ENCODE data around the gene RPS6KL1. TPM values are rescaled to one million over a fixed set of nuclear protein-coding genes. Genes with fewer than 3 reads are reported as not detected.

Gene RPS6KL1
- total and polyA plus RNA-seq, 5 experiments from 2014 or later: 0.50 to 6.4 (median 3.6) TPM

GRCh38 chr14:74905595-74906142 lies 17.4 kb downstream of the RPS6KL1 start:
- DNase-seq (peak; percentile 58 to 88 (median 77)), ATAC-seq (peak; percentile 76 to 81)
- no peaks in the 10 kb centered on the region for H3K9me3 Mint-ChIP-seq
- peak overlapping the region in 9 of 10 donors; percentile 8 to 85 (median 72) for H3K27ac Mint-ChIP-seq
- H3K27me3 Mint-ChIP-seq: no peaks in the 10 kb centered on the region
- no peak overlapping the region for H3K4me3 Mint-ChIP-seq
- POLR2A ChIA-PET: interaction anchor here (1.0 to 4.8 kb wide), 7 partner anchors 11 to 296 kb away, joined by 3 to 59 read pairs (median 4); partner anchors contain the start of gene LTBP2
- H3K36me3 Mint-ChIP-seq: peaks cover 0 to 41% (median 2%) of the 10 kb centered on the region in 3 donors
- H3K4me1 Mint-ChIP-seq: peaks cover 0 to 22% (median 10%) of the 10 kb centered on the region in 4 donors

GRCh38 chr14:74904635-74905503 lies 18.2 kb downstream of the RPS6KL1 start:
- peak overlapping the region; percentile 48 to 87 (median 74) for H3K27ac Mint-ChIP-seq
- H3K36me3 Mint-ChIP-seq: peaks cover 0 to 49% (median 6%) of the 10 kb centered on the region in 3 donors
- ATAC-seq: no peak
- no peaks in the 10 kb centered on the region for H3K9me3 Mint-ChIP-seq
- POLR2A ChIA-PET: interaction anchor here (0.6 to 4.8 kb wide), 9 partner anchors 11 to 295 kb away, joined by 3 to 59 read pairs (median 4); partner anchors contain the start of gene LTBP2
- H3K27me3 Mint-ChIP-seq: no peaks in the 10 kb centered on the region
- peaks cover 0 to 22% (median 10%) of the 10 kb centered on the region in 4 donors for H3K4me1 Mint-ChIP-seq
- no peak for DNase-seq
- no peak overlapping the region for H3K4me3 Mint-ChIP-seq

GRCh38 chr14:74902941-74903705 lies 19.9 kb downstream of the RPS6KL1 start:
- POLR2A ChIA-PET: no interaction called here
- Mint-ChIP-seq H3K27me3 (no peaks in the 10 kb centered on the region), H3K27ac (peak overlapping the region in 6 of 10 donors; percentile 11 to 82 (median 31)), H3K36me3 (peaks cover 0 to 67% (median 7%) of the 10 kb centered on the region in 3 donors), H3K9me3 (no peaks in the 10 kb centered on the region), H3K4me3 (no peak overlapping the region), H3K4me1 (peaks cover 0 to 20% (median 10%) of the 10 kb centered on the region in 4 donors)
- DNase-seq: no peak
- no peak for ATAC-seq

DNA sequence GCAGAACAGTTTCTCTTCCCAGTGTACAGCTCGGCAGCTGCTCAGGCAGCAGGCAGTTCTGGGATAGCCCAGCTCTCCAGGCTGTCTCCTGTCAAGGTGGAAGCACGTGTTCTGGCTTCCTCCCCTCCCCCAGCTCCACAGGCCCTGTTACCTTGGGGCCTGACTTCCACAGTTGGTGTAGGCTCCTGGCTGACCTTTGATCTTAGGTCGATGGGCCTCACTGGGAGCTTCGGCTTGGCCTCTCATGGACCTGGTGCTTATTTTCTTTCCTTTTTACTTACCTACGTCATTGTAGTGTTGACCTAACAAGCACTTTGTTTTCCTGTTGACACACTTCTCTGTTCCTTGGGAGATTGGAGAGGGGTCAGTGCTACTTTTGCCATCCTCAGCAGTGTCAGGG lies 24.4 kb downstream of the RPS6KL1 start:
- DNase-seq (no peak), ATAC-seq (no peak)
- peaks cover 0 to 6% (median 4%) of the 10 kb centered on the region in 4 donors for H3K4me1 Mint-ChIP-seq
- H3K9me3 Mint-ChIP-seq: no peaks in the 10 kb centered on the region
- peaks cover 4 to 97% (median 18%) of the 10 kb centered on the region in 3 donors for H3K36me3 Mint-ChIP-seq
- no peak overlapping the region for H3K4me3 Mint-ChIP-seq
- H3K27ac Mint-ChIP-seq: peak overlapping the region in 4 of 10 donors; percentile 44 to 81 (median 58)
- POLR2A ChIA-PET: interaction anchor here (0.6 kb wide), 1 partner anchor 1210 kb away, joined by 4 read pairs; no protein-coding TSS in a partner anchor
- H3K27me3 Mint-ChIP-seq: no peaks in the 10 kb centered on the region

- ATAC-seq (no peak), DNase-seq (no peak)
- Mint-ChIP-seq H3K27ac (peak overlapping the region in 2 of 10 donors; percentile 18 to 31), H3K36me3 (peaks cover 4 to 99% (median 19%) of the 10 kb centered on the region in 3 donors), H3K9me3 (no peaks in the 10 kb centered on the region), H3K4me3 (no peak overlapping the region), H3K4me1 (peaks cover 0 to 12% (median 4%) of the 10 kb centered on the region in 4 donors), H3K27me3 (no peaks in the 10 kb centered on the region)
- POLR2A ChIA-PET: interaction anchor here (0.6 to 0.7 kb wide), 2 partner anchors 302 to 1210 kb away, joined by 3 to 4 read pairs; no protein-coding TSS in a partner anchor
Observed at GRCh38 chr14:74898083-74898482, 25.0 kb downstream of the RPS6KL1 start.

DNA sequence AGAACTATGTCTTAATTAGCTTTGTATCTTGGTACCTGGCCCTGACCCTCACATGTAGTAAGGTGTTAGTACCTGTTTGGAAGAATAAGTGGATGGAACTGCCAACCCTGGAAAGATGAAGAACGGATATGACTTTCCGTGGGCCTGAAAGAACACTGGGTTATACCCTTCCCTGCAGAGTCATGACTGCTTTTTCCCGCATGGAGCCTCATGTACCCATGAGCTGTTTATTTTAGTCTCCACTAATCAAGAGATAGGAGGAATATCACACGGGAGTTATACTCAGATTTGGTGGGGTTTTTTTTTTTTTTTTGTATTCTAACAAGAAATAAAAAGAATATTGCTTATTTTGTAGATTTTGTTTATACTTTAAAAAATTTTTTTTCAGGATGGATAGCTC lies 25.4 kb downstream of the RPS6KL1 start:
- POLR2A ChIA-PET: interaction anchor here (0.7 kb wide), 1 partner anchor 303 kb away, joined by 3 read pairs; no protein-coding TSS in a partner anchor
- no peaks in the 10 kb centered on the region for H3K27me3 Mint-ChIP-seq
- H3K4me3 Mint-ChIP-seq: no peak overlapping the region
- H3K36me3 Mint-ChIP-seq: peaks cover 4 to 99% (median 19%) of the 10 kb centered on the region in 3 donors
- H3K4me1 Mint-ChIP-seq: peaks cover 0 to 17% (median 4%) of the 10 kb centered on the region in 4 donors
- no peaks in the 10 kb centered on the region for H3K9me3 Mint-ChIP-seq
- H3K27ac Mint-ChIP-seq: peak overlapping the region in 3 of 10 donors; percentile 16 to 31 (median 18)
- ATAC-seq (no peak), DNase-seq (no peak)

GRCh38 chr14:74896400-74896799 lies 26.7 kb downstream of the RPS6KL1 start:
- H3K27ac Mint-ChIP-seq: peak overlapping the region in 5 of 10 donors; percentile 7 to 82 (median 56)
- no peak for DNase-seq
- H3K4me3 Mint-ChIP-seq: no peak overlapping the region
- POLR2A ChIA-PET: no interaction called here
- H3K9me3 Mint-ChIP-seq: no peaks in the 10 kb centered on the region
- peaks cover 4 to 99% (median 20%) of the 10 kb centered on the region in 3 donors for H3K36me3 Mint-ChIP-seq
- H3K4me1 Mint-ChIP-seq: peaks cover 0 to 22% (median 4%) of the 10 kb centered on the region in 4 donors
- no peak for ATAC-seq
- H3K27me3 Mint-ChIP-seq: no peaks in the 10 kb centered on the region

- Mint-ChIP-seq H3K4me1 (peaks cover 4 to 25% (median 6%) of the 10 kb centered on the region in 4 donors), H3K9me3 (no peaks in the 10 kb centered on the region), H3K4me3 (peak overlapping the region in 1 of 10 donors; percentile 45), H3K27ac (peak overlapping the region in 7 of 10 donors; percentile 1 to 84 (median 11)), H3K27me3 (no peaks in the 10 kb centered on the region), H3K36me3 (peaks cover 4 to 95% (median 16%) of the 10 kb centered on the region in 3 donors)
- ATAC-seq: no peak
- POLR2A ChIA-PET: interaction anchor here (0.9 to 3.0 kb wide), 4 partner anchors 11 to 23 kb away, joined by 3 to 20 read pairs (median 3); partner anchors contain the start of gene DLST
- DNase-seq: no peak
Observed at GRCh38 chr14:74893614-74894091, 29.4 kb downstream of the RPS6KL1 start.

GRCh38 chr14:74892745-74893144 lies 30.3 kb downstream of the RPS6KL1 start:
- Mint-ChIP-seq H3K27ac (peak overlapping the region in 7 of 10 donors; percentile 25 to 86 (median 65)), H3K27me3 (no peaks in the 10 kb centered on the region), H3K4me1 (peaks cover 11 to 34% (median 13%) of the 10 kb centered on the region in 4 donors), H3K4me3 (no peak overlapping the region), H3K9me3 (no peaks in the 10 kb centered on the region), H3K36me3 (peaks cover 4 to 96% (median 16%) of the 10 kb centered on the region in 3 donors)
- no peak for ATAC-seq
- POLR2A ChIA-PET: interaction anchor here (0.6 to 3.0 kb wide), 3 partner anchors 10 to 53 kb away, joined by 3 to 20 read pairs (median 4); partner anchors contain the start of gene DLST
- DNase-seq: no peak

- Mint-ChIP-seq H3K27ac (peak overlapping the region in 3 of 10 donors; percentile 31 to 72 (median 47)), H3K4me3 (no peak overlapping the region), H3K36me3 (peaks cover 4 to 87% (median 13%) of the 10 kb centered on the region in 3 donors), H3K9me3 (no peaks in the 10 kb centered on the region), H3K4me1 (peaks cover 11 to 39% (median 14%) of the 10 kb centered on the region in 4 donors), H3K27me3 (no peaks in the 10 kb centered on the region)
- DNase-seq (no peak), ATAC-seq (no peak)
- POLR2A ChIA-PET: interaction anchor here (3.0 kb wide), 1 partner anchor 9 kb away, joined by 20 read pairs; the partner anchor contains the start of gene DLST
Observed at GRCh38 chr14:74891870-74892269, 31.2 kb downstream of the RPS6KL1 start.

- DNase-seq: no peak
- no peaks in the 10 kb centered on the region for H3K27me3 Mint-ChIP-seq
- peaks cover 3 to 87% (median 11%) of the 10 kb centered on the region in 3 donors for H3K36me3 Mint-ChIP-seq
- H3K27ac Mint-ChIP-seq: peak overlapping the region in 4 of 10 donors; percentile 15 to 57 (median 35)
- no peak for ATAC-seq
- no peaks in the 10 kb centered on the region for H3K9me3 Mint-ChIP-seq
- no peak overlapping the region for H3K4me3 Mint-ChIP-seq
- H3K4me1 Mint-ChIP-seq: peaks cover 22 to 54% (median 29%) of the 10 kb centered on the region in 4 donors
- POLR2A ChIA-PET: no interaction called here
Observed at GRCh38 chr14:74890262-74890661, 32.8 kb downstream of the RPS6KL1 start.
